Natural killer cell (primary cell): ENCODE measurements around the gene FARS2. TPM values are rescaled to one million over a fixed set of nuclear protein-coding genes. Genes with fewer than 3 reads are reported as not detected.

ENCODE experiments used
- ATAC-seq, 3 donors: fragments of 150-1000 bp in 2 of 3; fragments of 200-7000 bp in 1 of 3; cut with Tn5 transposase; 1 replicate in 1 of 3; 2 replicates in 2 of 3; pipeline ENCODE4 v1.10.0; 2021; ENCODE audit warnings: mild to moderate bottlenecking in 2 of 3, moderate library complexity in 2 of 3
- DNase-seq, 2 donors: peaks; one replicate each; pipeline versions ENCODE4 v3.0.0 to v3.0.0-alpha.2; 2013 to 2021; ENCODE audit warnings: mixed read lengths in 1 of 2
- H3K27ac ChIP-seq: one replicate; pipeline ENCODE4 v1.5.1; 2013; ENCODE audit warnings: mild to moderate bottlenecking, low read length
- H3K27me3 ChIP-seq: one replicate; pipeline ENCODE4 v1.6.1; 2013; ENCODE audit warnings: low read length; ENCODE audit not compliant: control insufficient read depth, insufficient read depth
- H3K36me3 ChIP-seq: one replicate; pipeline ENCODE4 v1.6.1; 2013; ENCODE audit warnings: low read length; ENCODE audit not compliant: control insufficient read depth, insufficient read depth
- H3K4me1 ChIP-seq: one replicate; pipeline ENCODE4 v1.6.1; 2013; ENCODE audit warnings: low read length; ENCODE audit not compliant: control insufficient read depth, insufficient read depth
- H3K4me3 ChIP-seq: one replicate; pipeline ENCODE4 v1.5.1; 2013; ENCODE audit warnings: low read length
- H3K9me3 ChIP-seq: one replicate; pipeline ENCODE4 v1.6.1; 2013; ENCODE audit warnings: low read length; ENCODE audit not compliant: control insufficient read depth, insufficient read depth
- H3K27ac Mint-ChIP-seq, 2 donors: one replicate each; pipeline ENCODE4 v1.8.0; 2022; ENCODE audit warnings: mild to moderate bottlenecking in 2 of 2, mixed read lengths in 2 of 2, moderate library complexity in 1 of 2
- H3K27me3 Mint-ChIP-seq, 2 donors: one replicate each; pipeline ENCODE4 v1.8.0; 2022; ENCODE audit warnings: low read depth in 2 of 2, mixed read lengths in 2 of 2
- H3K36me3 Mint-ChIP-seq: one replicate; pipeline ENCODE4 v1.8.0; 2022; ENCODE audit warnings: mixed read lengths
- H3K4me1 Mint-ChIP-seq, 2 donors: one replicate each; pipeline ENCODE4 v1.8.0; 2022; ENCODE audit warnings: mixed read lengths in 2 of 2
- H3K4me3 Mint-ChIP-seq: one replicate; pipeline ENCODE4 v1.8.0; 2022; ENCODE audit warnings: mild to moderate bottlenecking, moderate library complexity, mixed read lengths
- H3K9me3 Mint-ChIP-seq, 2 donors: one replicate each; pipeline ENCODE4 v1.8.0; 2022; ENCODE audit warnings: mixed read lengths in 2 of 2
- WGBS: methylation state at CpG from one replicate; pipeline ENCODE4 v1.1.7; 2013; ENCODE audit warnings: missing lambda C conversion rate; ENCODE audit not compliant: insufficient coverage; 5-methylcytosine and 5-hydroxymethylcytosine counted together
- intact Hi-C: fragments of 100-400 bp; cut with micrococcal nuclease; formaldehyde crosslinking; loops from one replicate; pipeline ENCODE4 v1.14.2; 2022
- total RNA-seq, 4 donors: library from RNA; stranded (reverse); fragments of 120-200 nt in 1 of 4; gene quantifications; one replicate each; pipeline versions ENCODE4 v1.2.3 to v1.2.4, GENCODE V29; 2013 to 2022
- TF ChIP-seq, protein P1 (sequence below): fragments of 200-600 bp; IDR thresholded peaks from one replicate; pipeline ENCODE4 v1.8.0; 2022; ENCODE audit warnings: antibody characterized with exemption

The FARS2 gene
- total RNA-seq, 3 donors from 2014 or later (not counting 1 experiment from before 2014, with no cell fraction given), result 15.3 to 24.8 (median 22.7) TPM

- intact Hi-C loops, result no loop called here
- TF ChIP-seq, protein P1, sequence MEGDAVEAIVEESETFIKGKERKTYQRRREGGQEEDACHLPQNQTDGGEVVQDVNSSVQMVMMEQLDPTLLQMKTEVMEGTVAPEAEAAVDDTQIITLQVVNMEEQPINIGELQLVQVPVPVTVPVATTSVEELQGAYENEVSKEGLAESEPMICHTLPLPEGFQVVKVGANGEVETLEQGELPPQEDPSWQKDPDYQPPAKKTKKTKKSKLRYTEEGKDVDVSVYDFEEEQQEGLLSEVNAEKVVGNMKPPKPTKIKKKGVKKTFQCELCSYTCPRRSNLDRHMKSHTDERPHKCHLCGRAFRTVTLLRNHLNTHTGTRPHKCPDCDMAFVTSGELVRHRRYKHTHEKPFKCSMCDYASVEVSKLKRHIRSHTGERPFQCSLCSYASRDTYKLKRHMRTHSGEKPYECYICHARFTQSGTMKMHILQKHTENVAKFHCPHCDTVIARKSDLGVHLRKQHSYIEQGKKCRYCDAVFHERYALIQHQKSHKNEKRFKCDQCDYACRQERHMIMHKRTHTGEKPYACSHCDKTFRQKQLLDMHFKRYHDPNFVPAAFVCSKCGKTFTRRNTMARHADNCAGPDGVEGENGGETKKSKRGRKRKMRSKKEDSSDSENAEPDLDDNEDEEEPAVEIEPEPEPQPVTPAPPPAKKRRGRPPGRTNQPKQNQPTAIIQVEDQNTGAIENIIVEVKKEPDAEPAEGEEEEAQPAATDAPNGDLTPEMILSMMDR, result no peak
- Histone ChIP-seq H3K36me3 (peaks cover 3% of the 10 kb centered on the region), H3K9me3 (no peaks in the 10 kb centered on the region), H3K4me1 (no peaks in the 10 kb centered on the region), H3K27ac (no peak overlapping the region), H3K4me3 (no peak overlapping the region), H3K27me3 (no peaks in the 10 kb centered on the region)
- 76% methylated on average over 2 of the region's 2 CpGs for WGBS
- ATAC-seq (no peak), DNase-seq (no peak)
- Mint-ChIP-seq H3K4me1 (no peaks in the 10 kb centered on the region), H3K36me3 (no peaks in the 10 kb centered on the region), H3K4me3 (no peak overlapping the region), H3K27me3 (no peaks in the 10 kb centered on the region), H3K9me3 (no peaks in the 10 kb centered on the region), H3K27ac (no peak overlapping the region)
These were observed 30.0 kb upstream of the FARS2 start for GRCh38 chr6:5231289-5231688.

GRCh38 chr6:5234874-5235273, 26.4 kb upstream of the FARS2 start:
- Mint-ChIP-seq H3K4me1 (no peaks in the 10 kb centered on the region), H3K4me3 (no peak overlapping the region), H3K36me3 (no peaks in the 10 kb centered on the region), H3K9me3 (no peaks in the 10 kb centered on the region), H3K27me3 (no peaks in the 10 kb centered on the region), H3K27ac (no peak overlapping the region)
- H3K27me3 ChIP-seq, result no peaks in the 10 kb centered on the region
- intact Hi-C loops, result no loop called here
- ATAC-seq, result no peak
- 87% methylated on average over 6 of the region's 6 CpGs for WGBS
- no peaks in the 10 kb centered on the region for H3K9me3 ChIP-seq
- no peak overlapping the region for H3K4me3 ChIP-seq
- TF ChIP-seq, protein P1, result no peak
- no peak overlapping the region for H3K27ac ChIP-seq
- no peaks in the 10 kb centered on the region for H3K4me1 ChIP-seq
- H3K36me3 ChIP-seq, result peaks cover 3% of the 10 kb centered on the region
- DNase-seq, result no peak

DNA sequence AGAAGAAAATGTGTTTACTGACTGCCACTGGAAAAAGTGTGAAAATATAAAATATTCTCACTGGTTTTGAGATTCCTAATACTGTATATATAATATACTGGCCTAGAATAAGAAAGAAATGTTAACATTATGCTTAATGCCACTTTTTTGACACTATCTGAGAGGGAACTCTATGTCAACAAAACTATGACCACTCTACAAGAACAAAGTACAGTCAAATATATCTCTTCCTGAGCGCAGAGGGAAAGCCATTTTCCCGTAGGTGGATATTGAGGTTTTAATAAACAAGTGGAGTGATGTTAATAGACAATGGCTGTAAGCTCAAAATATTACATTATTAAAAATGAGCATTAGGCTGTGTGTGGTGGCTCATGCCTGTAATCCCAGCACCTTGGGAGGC, 25.5 kb upstream of the FARS2 start:
- no CpG with 5 or more reads among the region's 2 CpGs for WGBS

GRCh38 chr6:5237805-5238204, 23.5 kb upstream of the FARS2 start:
- Histone ChIP-seq H3K4me3 (no peak overlapping the region), H3K27ac (no peak overlapping the region), H3K4me1 (no peaks in the 10 kb centered on the region), H3K36me3 (peaks cover 3% of the 10 kb centered on the region), H3K27me3 (no peaks in the 10 kb centered on the region), H3K9me3 (no peaks in the 10 kb centered on the region)
- Mint-ChIP-seq H3K9me3 (no peaks in the 10 kb centered on the region), H3K27ac (no peak overlapping the region), H3K4me3 (no peak overlapping the region), H3K4me1 (no peaks in the 10 kb centered on the region), H3K27me3 (no peaks in the 10 kb centered on the region), H3K36me3 (no peaks in the 10 kb centered on the region)
- intact Hi-C loops, result no loop called here
- ATAC-seq (no peak), DNase-seq (no peak)
- WGBS, result 100% methylated on average over 3 of the region's 4 CpGs
- TF ChIP-seq, protein P1, result no peak

More for the DNA sequence above, 25.5 kb upstream of the FARS2 start:
- Mint-ChIP-seq H3K9me3 (no peaks in the 10 kb centered on the region), H3K27ac (no peak overlapping the region), H3K4me1 (no peaks in the 10 kb centered on the region), H3K36me3 (no peaks in the 10 kb centered on the region), H3K4me3 (no peak overlapping the region), H3K27me3 (no peaks in the 10 kb centered on the region)
- Histone ChIP-seq H3K27me3 (no peaks in the 10 kb centered on the region), H3K9me3 (no peaks in the 10 kb centered on the region), H3K36me3 (peaks cover 3% of the 10 kb centered on the region), H3K27ac (no peak overlapping the region), H3K4me1 (no peaks in the 10 kb centered on the region), H3K4me3 (no peak overlapping the region)
- TF ChIP-seq, protein P1, result no peak
- intact Hi-C loops, result no loop called here
- DNase-seq (no peak), ATAC-seq (no peak)
